Fibroblast of lung (primary cell): ENCODE measurements around the gene CCL19.

ENCODE experiments used
- EZH2 ChIP-seq: IDR thresholded peaks from 2 replicates; pipeline ENCODE4 v1.5.1; 2012; ENCODE audit warnings: low read length, control low read depth, mild to moderate bottlenecking; ENCODE audit errors: missing control alignments
- TF ChIP-seq, protein P1 (sequence below), 2 donors: IDR thresholded peaks in 1 of 2; conservative IDR thresholded peaks in 1 of 2; 1 replicate in 1 of 2; 2 replicates in 1 of 2; pipeline ENCODE4 v1.5.1; 2011 to 2012; ENCODE audit warnings: low read length in 2 of 2, control low read depth in 1 of 2, inconsistent platforms in 1 of 2, low read depth in 1 of 2, mild to moderate bottlenecking in 1 of 2

DNA sequence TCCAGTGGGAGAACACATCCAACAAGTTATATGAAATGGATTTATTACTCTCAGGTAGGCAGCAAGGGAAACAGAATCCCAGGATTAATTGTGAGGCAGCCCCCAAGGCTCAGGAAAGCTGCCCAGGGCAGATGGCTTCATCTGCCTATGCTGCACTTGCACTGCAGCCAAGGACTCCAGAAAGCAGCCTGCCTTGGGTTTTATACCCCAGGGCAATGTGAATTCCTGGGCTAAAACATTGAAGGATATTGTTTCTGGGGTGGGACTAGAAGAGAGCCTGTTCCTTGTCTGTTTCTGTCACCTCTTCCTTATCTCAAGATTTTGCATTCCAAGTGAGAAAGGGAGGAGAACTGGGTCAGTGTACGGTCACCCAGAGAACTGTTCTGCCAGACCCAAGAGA is 19.8 kb downstream of the CCL19 start:
- TF ChIP-seq, protein P1, sequence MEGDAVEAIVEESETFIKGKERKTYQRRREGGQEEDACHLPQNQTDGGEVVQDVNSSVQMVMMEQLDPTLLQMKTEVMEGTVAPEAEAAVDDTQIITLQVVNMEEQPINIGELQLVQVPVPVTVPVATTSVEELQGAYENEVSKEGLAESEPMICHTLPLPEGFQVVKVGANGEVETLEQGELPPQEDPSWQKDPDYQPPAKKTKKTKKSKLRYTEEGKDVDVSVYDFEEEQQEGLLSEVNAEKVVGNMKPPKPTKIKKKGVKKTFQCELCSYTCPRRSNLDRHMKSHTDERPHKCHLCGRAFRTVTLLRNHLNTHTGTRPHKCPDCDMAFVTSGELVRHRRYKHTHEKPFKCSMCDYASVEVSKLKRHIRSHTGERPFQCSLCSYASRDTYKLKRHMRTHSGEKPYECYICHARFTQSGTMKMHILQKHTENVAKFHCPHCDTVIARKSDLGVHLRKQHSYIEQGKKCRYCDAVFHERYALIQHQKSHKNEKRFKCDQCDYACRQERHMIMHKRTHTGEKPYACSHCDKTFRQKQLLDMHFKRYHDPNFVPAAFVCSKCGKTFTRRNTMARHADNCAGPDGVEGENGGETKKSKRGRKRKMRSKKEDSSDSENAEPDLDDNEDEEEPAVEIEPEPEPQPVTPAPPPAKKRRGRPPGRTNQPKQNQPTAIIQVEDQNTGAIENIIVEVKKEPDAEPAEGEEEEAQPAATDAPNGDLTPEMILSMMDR (conservative IDR thresholded peaks at IDR 0.05 in 1 of 2, IDR thresholded peaks at IDR 0.05 in 1 of 2; ENCODE audit: low read depth in 1 of 2, low read length in 2 of 2) = no peak
- no peak for TF ChIP-seq EZH2
